Measurements from ENCODE around the gene KCNIP2. TPM values are rescaled to one million over a fixed set of nuclear protein-coding genes. Genes with fewer than 3 reads are reported as not detected.

KCNIP2 gene
- total RNA-seq, 5 donors from 2014 or later (not counting 1 experiment from before 2014, with no cell fraction given) = 2.0 to 3.4 (median 3.1) TPM

DNA sequence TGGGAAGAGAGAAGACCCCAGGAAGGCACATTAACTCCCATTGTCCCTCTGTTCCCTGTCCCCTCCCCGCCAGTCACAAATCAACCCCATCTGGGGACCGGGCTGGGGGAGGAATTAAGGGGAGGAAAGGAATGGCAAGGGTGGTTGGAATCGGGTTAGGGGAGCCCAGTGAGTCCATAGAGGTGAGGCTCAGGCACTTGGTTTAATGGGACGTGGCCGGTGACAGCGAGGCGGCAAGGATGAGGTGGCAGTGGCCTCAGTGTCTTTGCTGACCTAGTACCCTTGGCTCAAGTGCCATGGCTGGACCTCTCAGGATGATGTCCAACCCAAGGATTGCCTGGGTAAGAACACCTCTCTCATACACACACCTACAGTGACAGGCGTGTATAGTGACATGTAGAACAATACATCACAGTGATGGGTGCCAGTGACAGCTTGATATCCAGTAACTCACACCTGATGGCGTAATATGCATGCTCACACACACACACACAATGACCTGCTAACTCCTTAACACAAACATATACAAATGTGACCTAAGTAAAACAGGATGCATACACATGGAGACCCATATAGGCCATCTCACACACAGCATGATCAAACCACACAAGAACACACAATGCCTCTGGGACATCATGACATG lies 12.3 kb downstream of the KCNIP2 start:
- Histone ChIP-seq H3K4me1 (ENCODE audit: control insufficient read depth in 1 of 2, extremely low read depth in 1 of 2, insufficient read depth in 2 of 2, low read length in 2 of 2) (peaks cover 45 to 77% of the 10 kb centered on the region in 2 experiments), H3K4me3 (ENCODE audit: control insufficient read depth in 1 of 2, extremely low read depth in 1 of 2, low read length in 1 of 2) (peak overlapping the region; percentile 28 to 54), H3K36me3 (ENCODE audit: control insufficient read depth in 2 of 2, extremely low read depth in 1 of 2, insufficient read depth in 1 of 2, low read length in 1 of 2) (peaks cover 0 to 5% of the 10 kb centered on the region in 2 donors), H3K9me3 (no peaks in the 10 kb centered on the region), H3K27me3 (replicated peaks in 1 of 2; ENCODE audit: control insufficient read depth in 2 of 2, extremely low read depth in 1 of 2, insufficient read depth in 2 of 2, low read length in 1 of 2) (no peaks in the 10 kb centered on the region), H3K27ac (ENCODE audit: low read length) (peak overlapping the region; percentile 93)
- no peaks in the 10 kb centered on the region for H3K36me3 Mint-ChIP-seq
- ChIA-PET POLR2A (no interaction called here), CTCF (interaction anchor here (0.6 to 1.6 kb wide), 3 partner anchors 9 to 612 kb away, joined by 3 to 9 read pairs (median 5); no protein-coding TSS in a partner anchor)
- peak overlapping the region; percentile 98 to 99 for H3K27ac Mint-ChIP-seq
- H3K9me3 Mint-ChIP-seq = no peaks in the 10 kb centered on the region
- peak overlapping the region; percentile 78 to 94 (median 80) for H3K4me3 Mint-ChIP-seq
- DNase-seq (no peak), ATAC-seq (replicated peaks in 1 of 4) (no peak)
- 51% methylated on average over 2 of the region's 9 CpGs for WGBS (ENCODE audit: insufficient coverage)
- peaks cover 59 to 63% (median 60%) of the 10 kb centered on the region in 3 donors for H3K4me1 Mint-ChIP-seq
- H3K27me3 Mint-ChIP-seq = no peaks in the 10 kb centered on the region

DNA sequence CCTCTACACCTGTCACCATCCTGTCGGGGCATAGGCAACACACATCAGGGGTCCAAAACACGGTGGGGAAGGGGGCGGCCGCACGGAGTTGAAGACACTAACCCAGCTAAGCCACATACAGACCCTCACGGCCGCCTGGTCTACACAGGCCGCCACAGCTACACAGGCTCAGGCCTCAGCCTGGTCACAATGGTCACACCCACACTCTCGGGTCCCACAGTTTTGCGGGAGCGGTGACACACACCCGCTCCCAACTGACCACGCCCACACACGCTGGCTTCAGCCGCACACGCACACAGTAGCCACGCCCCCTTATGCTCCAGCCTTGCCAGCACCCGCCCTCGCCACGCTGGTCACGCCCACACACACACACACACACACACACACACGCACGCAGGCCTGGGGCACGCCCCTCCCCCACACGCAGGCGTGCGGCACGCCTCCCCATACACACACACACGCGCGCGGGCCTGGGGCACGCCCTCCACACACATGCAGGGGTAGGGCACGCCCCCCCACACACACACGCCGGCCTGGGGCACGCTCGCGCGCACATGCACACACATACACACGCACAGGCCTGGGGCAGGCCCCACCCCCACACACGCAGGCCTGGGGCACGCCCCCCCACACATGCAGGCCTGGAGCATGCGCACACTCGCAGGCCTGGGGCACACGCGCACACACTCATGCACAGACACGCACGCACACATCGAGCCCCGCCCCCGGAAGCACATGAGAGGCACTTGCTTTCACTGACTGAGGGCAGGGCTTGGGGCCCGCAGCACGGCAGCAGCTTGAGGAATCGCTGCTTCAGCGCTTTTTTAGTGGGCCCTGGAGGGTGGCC lies 13.1 kb downstream of the KCNIP2 start:
- POLR2A ChIA-PET = no interaction called here
- peak overlapping the region; percentile 28 to 54 for H3K4me3 ChIP-seq (ENCODE audit: control insufficient read depth in 1 of 2, extremely low read depth in 1 of 2, low read length in 1 of 2)

DNA sequence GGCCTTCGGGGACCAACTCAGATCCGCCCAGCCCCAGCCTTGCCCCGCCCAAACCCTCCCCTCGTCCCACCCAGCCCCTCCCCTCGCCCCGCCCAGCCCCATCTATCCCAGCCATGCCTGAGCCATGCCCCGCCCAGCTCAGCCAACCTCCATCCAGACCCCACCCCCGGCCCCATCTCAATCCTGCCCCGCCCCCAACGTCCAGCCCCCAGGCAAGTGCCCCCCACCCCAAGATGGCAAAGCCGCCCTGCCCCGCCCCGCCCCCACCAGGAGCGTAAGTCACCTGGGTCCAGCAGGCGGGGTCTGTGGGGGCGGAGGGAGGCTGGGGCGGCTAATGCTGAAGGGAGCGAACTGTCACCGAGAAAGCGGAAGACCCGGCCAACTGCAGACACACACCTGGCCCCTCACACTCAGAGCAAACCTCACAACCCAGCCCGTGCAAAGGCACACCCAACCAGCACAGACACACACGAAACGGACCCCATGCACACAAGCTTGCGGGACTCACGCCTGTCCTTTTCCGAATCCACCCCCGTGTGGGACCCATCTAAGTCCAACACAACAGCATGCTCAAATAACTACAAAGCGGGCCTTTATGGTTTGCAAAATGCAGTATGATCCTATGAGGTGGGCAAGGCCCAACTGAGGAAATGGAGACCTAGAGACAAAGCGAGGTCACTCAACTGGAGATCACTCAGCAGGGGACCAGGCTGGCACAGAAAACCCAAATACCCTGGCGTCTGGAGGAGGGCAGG lies 13.9 kb downstream of the KCNIP2 start:
- Histone ChIP-seq H3K36me3 (ENCODE audit: control insufficient read depth in 2 of 2, extremely low read depth in 1 of 2, insufficient read depth in 1 of 2, low read length in 1 of 2) (peaks cover 0 to 5% of the 10 kb centered on the region in 2 donors), H3K4me3 (ENCODE audit: control insufficient read depth in 1 of 2, extremely low read depth in 1 of 2, low read length in 1 of 2) (peak overlapping the region; percentile 28 to 54), H3K27me3 (replicated peaks in 1 of 2; ENCODE audit: control insufficient read depth in 2 of 2, extremely low read depth in 1 of 2, insufficient read depth in 2 of 2, low read length in 1 of 2) (no peaks in the 10 kb centered on the region), H3K9me3 (no peaks in the 10 kb centered on the region), H3K27ac (ENCODE audit: low read length) (peak overlapping the region; percentile 93), H3K4me1 (ENCODE audit: control insufficient read depth in 1 of 2, extremely low read depth in 1 of 2, insufficient read depth in 2 of 2, low read length in 2 of 2) (peaks cover 34 to 62% of the 10 kb centered on the region in 2 experiments)
- Mint-ChIP-seq H3K4me3 (peak overlapping the region; percentile 78 to 94 (median 80)), H3K4me1 (peaks cover 44 to 52% (median 49%) of the 10 kb centered on the region in 3 donors), H3K27me3 (no peaks in the 10 kb centered on the region), H3K27ac (peak overlapping the region; percentile 98 to 99), H3K9me3 (no peaks in the 10 kb centered on the region), H3K36me3 (no peaks in the 10 kb centered on the region)
- ATAC-seq (replicated peaks in 1 of 4) = peak; percentile 9 to 36 (median 14)
- peak; percentile 40 to 80 (median 66) for DNase-seq
- POLR2A ChIA-PET = no interaction called here
- CTCF ChIA-PET = interaction anchor here (0.6 to 1.4 kb wide), 3 partner anchors 11 to 34 kb away, joined by 4 read pairs; no protein-coding TSS in a partner anchor
- 34% methylated on average over 8 of the region's 31 CpGs for WGBS (ENCODE audit: insufficient coverage)

More for the DNA sequence above, 13.1 kb downstream of the KCNIP2 start:
- Mint-ChIP-seq H3K27me3 (no peaks in the 10 kb centered on the region), H3K4me3 (peak overlapping the region; percentile 78 to 94 (median 80)), H3K27ac (peak overlapping the region; percentile 98 to 99), H3K9me3 (no peaks in the 10 kb centered on the region), H3K4me1 (peaks cover 52 to 58% (median 54%) of the 10 kb centered on the region in 3 donors), H3K36me3 (no peaks in the 10 kb centered on the region)
- WGBS (ENCODE audit: insufficient coverage) = 3% methylated on average over 39 of the region's 56 CpGs
- DNase-seq (peak; percentile 87 to 97 (median 93)), ATAC-seq (replicated peaks in 1 of 4) (peak; percentile 79 to 82 (median 80))
- H3K4me1 ChIP-seq (ENCODE audit: control insufficient read depth in 1 of 2, extremely low read depth in 1 of 2, insufficient read depth in 2 of 2, low read length in 2 of 2) = peaks cover 42 to 70% of the 10 kb centered on the region in 2 experiments
- peak overlapping the region; percentile 93 for H3K27ac ChIP-seq (ENCODE audit: low read length)
- H3K36me3 ChIP-seq (ENCODE audit: control insufficient read depth in 2 of 2, extremely low read depth in 1 of 2, insufficient read depth in 1 of 2, low read length in 1 of 2) = peaks cover 0 to 5% of the 10 kb centered on the region in 2 donors
- H3K27me3 ChIP-seq (replicated peaks in 1 of 2; ENCODE audit: control insufficient read depth in 2 of 2, extremely low read depth in 1 of 2, insufficient read depth in 2 of 2, low read length in 1 of 2) = no peaks in the 10 kb centered on the region
- CTCF ChIA-PET = interaction anchor here in 1 of 2 donors (1.4 to 1.5 kb wide), 2 partner anchors 9 to 10 kb away, joined by 4 to 9 read pairs; no protein-coding TSS in a partner anchor
- H3K9me3 ChIP-seq = no peaks in the 10 kb centered on the region

DNA sequence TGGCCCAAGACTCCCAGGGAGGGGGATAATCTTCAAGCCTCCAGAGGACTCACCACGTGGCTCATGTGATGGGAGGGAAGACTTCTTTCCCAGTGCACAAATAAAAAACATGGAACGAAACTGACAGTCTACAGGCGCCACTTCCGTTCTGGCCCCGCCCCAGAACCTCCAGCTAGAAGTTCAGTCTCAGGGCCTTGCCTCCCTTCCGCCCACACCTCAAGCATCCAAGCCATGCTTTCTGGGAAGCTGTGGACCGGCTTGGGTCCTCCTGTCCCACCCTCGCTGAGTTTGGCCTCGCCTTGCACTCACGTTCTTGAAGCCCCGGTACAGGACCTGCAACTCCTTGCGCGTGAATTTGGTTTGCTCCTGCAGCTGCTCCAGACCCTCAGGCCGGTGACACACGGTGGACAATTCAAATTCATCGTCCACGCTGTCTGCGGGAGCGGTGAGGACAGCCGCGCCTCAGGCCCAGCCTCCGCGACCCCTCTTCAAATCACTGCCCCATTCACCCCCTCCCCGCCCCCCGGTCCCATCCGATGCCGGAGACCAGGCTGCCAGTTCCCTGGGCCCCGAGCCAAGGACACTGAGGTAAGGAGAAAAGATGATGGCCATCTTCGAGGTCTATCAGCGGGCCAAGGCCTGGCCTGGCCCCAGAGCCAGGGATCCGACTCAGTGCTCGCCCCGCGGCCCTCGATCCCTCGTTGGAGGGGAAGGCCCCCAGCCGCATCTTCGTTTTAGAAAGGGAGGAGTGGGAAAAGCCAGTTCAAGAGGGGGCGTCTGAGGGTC lies 14.6 kb downstream of the KCNIP2 start:
- Mint-ChIP-seq H3K9me3 (no peaks in the 10 kb centered on the region), H3K27ac (peak overlapping the region in 1 of 2 donors; percentile 49), H3K4me3 (peak overlapping the region in 2 of 3 donors; percentile 9 to 94), H3K36me3 (no peaks in the 10 kb centered on the region), H3K4me1 (peaks cover 37 to 44% (median 41%) of the 10 kb centered on the region in 3 donors), H3K27me3 (no peaks in the 10 kb centered on the region)
- CTCF ChIA-PET = interaction anchor here (0.6 to 1.7 kb wide), 5 partner anchors 10 to 17 kb away, joined by 3 to 9 read pairs (median 4); partner anchors contain the start of genes KCNIP2 (in 1 of the 2) and OGA (in 1 of the 2)
- no peak overlapping the region for H3K4me3 ChIP-seq (ENCODE audit: control insufficient read depth in 1 of 2, extremely low read depth in 1 of 2, low read length in 1 of 2)
- ATAC-seq (replicated peaks in 1 of 4) (no peak), DNase-seq (no peak)
- peaks cover 0 to 5% of the 10 kb centered on the region in 2 donors for H3K36me3 ChIP-seq (ENCODE audit: control insufficient read depth in 2 of 2, extremely low read depth in 1 of 2, insufficient read depth in 1 of 2, low read length in 1 of 2)
- no peaks in the 10 kb centered on the region for H3K9me3 ChIP-seq
- POLR2A ChIA-PET = interaction anchor here in 1 of 2 donors (0.6 kb wide), 1 partner anchor 27 kb away, joined by 5 read pairs; no protein-coding TSS in a partner anchor
- peaks cover 26 to 54% of the 10 kb centered on the region in 2 experiments for H3K4me1 ChIP-seq (ENCODE audit: control insufficient read depth in 1 of 2, extremely low read depth in 1 of 2, insufficient read depth in 2 of 2, low read length in 2 of 2)
- no peaks in the 10 kb centered on the region for H3K27me3 ChIP-seq (replicated peaks in 1 of 2; ENCODE audit: control insufficient read depth in 2 of 2, extremely low read depth in 1 of 2, insufficient read depth in 2 of 2, low read length in 1 of 2)
- 85% methylated on average over 15 of the region's 39 CpGs for WGBS (ENCODE audit: insufficient coverage)
- peak overlapping the region; percentile 16 for H3K27ac ChIP-seq (ENCODE audit: low read length)

DNA sequence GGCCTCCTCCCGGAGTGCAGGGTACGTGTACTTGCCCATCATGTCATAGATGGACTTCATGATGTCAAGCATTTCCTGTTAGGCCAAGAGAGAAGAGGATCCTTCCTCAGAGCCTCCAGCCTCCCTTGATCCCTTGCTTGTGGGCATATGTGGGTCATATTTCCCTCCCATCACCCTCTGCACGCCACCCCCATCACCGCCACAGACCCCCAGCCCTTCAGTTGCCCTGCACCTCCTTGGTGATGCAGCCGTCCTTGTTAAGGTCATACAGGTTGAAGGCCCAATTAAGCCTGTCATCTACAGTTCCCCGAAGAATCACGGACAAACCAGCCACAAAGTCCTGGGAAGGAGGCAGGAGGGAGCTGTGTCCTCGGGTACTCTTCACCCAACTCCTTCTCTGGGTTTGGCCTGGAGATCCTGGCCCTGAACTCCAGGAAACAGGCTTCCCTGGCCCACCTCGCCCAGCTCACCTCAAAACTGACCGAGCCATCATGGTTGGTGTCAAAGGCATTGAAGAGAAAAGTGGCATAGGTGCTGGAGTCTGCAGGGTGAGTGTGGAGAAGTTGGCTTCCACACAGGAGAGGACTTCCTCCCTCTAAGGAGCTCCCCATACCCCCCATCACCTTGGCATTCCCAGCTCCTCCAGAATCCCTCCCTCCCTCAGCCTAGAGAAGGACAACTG lies 15.5 kb downstream of the KCNIP2 start:
- CTCF ChIA-PET = interaction anchor here (0.6 to 1.7 kb wide), 5 partner anchors 9 to 16 kb away, joined by 3 to 9 read pairs (median 3); partner anchors contain the start of genes KCNIP2 (in 1 of the 2) and OGA (in 1 of the 2)
- Histone ChIP-seq H3K9me3 (no peaks in the 10 kb centered on the region), H3K4me3 (ENCODE audit: control insufficient read depth in 1 of 2, extremely low read depth in 1 of 2, low read length in 1 of 2) (no peak overlapping the region), H3K27ac (ENCODE audit: low read length) (no peak overlapping the region), H3K36me3 (ENCODE audit: control insufficient read depth in 2 of 2, extremely low read depth in 1 of 2, insufficient read depth in 1 of 2, low read length in 1 of 2) (peaks cover 0 to 5% of the 10 kb centered on the region in 2 donors), H3K4me1 (ENCODE audit: control insufficient read depth in 1 of 2, extremely low read depth in 1 of 2, insufficient read depth in 2 of 2, low read length in 2 of 2) (peaks cover 19 to 45% of the 10 kb centered on the region in 2 experiments), H3K27me3 (replicated peaks in 1 of 2; ENCODE audit: control insufficient read depth in 2 of 2, extremely low read depth in 1 of 2, insufficient read depth in 2 of 2, low read length in 1 of 2) (no peaks in the 10 kb centered on the region)
- Mint-ChIP-seq H3K27ac (peak overlapping the region; percentile 49 to 64), H3K9me3 (no peaks in the 10 kb centered on the region), H3K4me3 (no peak overlapping the region), H3K36me3 (no peaks in the 10 kb centered on the region), H3K27me3 (no peaks in the 10 kb centered on the region), H3K4me1 (peaks cover 28 to 35% (median 32%) of the 10 kb centered on the region in 3 donors)
- DNase-seq (no peak), ATAC-seq (replicated peaks in 1 of 4) (no peak)
- 100% methylated on average over 3 of the region's 10 CpGs for WGBS (ENCODE audit: insufficient coverage)
- POLR2A ChIA-PET = interaction anchor here in 1 of 2 donors (0.6 kb wide), 1 partner anchor 16 kb away, joined by 3 read pairs; no protein-coding TSS in a partner anchor

All from T-cell (primary cell).